ENCODE results near the gene MAPK9.

The MAPK9 gene

DNA sequence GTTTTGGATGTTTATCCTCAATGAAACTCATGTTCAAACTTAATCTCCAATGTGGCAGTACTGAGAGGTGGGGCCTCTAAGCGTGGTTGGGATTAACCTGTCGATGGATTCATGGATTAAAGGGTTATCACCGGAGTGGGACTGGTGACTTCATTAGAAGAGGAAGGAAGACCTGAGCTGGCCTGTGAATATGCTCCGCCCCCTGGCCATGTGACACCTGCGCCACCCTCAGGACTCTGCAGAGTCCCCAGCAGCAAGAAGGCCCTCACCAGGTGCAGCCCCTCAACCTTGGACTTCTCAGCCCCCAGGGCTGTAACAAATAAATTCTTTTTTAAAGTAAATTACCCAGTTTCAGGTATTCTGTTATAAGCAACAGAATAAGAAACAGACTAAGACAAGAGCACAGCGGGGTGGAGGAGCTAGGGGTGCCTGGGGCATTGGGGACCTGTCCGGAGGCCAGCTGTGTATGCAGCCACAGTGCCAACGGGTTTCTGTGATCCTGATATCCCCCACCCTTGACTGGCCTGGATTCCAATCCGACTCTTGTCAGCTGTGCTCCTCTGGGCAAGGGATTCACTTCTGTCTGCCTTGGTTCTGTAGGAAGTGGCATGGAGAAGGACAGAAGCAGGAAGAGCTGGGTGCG, 3.2 kb upstream of the MAPK9 start:
- no peak for DNase-seq (ENCODE audit: low spot score)

DNA sequence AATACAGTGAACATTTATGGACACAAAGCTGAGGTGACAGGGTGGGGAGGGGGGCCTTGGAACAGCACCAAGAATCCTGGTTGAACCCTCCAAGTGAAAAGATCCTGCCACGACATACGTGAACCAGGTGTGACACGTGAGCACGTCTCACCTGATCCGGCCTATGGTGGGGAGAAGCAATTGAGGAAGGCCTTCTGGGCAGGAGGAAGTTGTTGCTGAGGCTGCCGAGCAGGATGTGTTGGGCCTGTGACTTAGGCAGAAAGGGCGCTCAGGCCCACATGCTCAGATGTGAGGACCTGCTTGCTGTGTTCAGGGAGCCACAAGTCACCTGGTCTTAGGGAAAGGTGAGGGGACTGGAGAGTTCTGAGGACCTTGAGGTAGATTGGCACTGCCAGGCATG, 2.5 kb upstream of the MAPK9 start:
- no peak for DNase-seq (ENCODE audit: low spot score)

DNA sequence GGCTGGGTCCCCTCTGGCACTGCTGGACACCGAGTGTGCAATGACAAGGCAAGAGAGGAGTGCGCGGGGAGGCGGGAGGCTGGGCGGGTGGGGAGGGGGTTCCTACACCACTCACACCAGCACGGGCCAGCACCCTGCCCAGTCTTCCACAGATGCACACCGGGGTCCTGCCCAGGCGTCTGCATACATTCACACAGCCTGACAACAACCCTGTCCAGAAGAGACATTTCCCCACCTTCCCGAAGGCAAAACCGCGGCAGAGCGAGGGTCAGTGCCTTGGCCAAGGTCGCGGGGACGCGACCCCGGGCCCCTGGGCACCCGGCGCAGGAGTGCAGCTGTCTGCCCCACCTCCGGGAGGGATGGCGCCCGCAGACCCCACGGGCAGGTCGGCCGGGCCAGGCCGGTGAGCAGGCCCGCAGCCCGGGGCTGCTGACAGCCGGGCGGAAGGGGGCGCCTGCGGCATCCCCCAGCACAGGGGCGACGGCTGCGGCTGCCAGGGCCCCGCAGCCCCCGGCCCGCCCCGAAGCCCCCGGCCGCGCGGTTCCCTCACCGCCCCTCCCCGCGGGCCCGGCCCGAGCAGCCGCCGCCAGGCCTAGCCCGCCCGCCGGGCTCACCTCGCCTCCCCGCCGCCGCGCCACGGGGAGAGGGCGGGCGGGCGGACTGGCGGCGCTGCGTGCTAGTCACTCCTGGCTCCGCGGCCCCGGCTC, 496 bp downstream of the MAPK9 start:
- no peak for DNase-seq (ENCODE audit: low spot score)

- DNase-seq (ENCODE audit: low spot score): no peak
Measured at GRCh38 chr5:180290568-180291233, 1.2 kb downstream of the MAPK9 start.

DNA sequence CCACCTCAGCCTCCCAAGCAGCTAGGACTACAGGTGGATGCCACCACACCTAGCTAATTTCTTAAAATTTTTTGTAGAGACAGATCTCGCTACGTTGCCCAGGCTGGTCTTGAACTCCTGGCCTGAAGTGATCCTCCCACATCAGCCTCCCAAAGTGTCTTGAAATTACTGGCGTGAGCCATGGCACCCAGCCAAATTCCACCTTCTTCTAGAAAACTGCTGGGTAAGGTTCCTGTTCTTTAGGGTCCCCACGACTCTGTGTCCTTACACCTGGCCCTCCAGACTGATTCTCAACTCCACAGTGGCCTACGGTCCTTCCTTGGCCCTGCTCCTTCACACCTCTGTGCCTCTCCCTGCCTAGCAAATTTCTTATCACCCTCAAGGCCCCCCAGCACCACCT, 1.9 kb downstream of the MAPK9 start:
- no peak for DNase-seq (ENCODE audit: low spot score)

DNA sequence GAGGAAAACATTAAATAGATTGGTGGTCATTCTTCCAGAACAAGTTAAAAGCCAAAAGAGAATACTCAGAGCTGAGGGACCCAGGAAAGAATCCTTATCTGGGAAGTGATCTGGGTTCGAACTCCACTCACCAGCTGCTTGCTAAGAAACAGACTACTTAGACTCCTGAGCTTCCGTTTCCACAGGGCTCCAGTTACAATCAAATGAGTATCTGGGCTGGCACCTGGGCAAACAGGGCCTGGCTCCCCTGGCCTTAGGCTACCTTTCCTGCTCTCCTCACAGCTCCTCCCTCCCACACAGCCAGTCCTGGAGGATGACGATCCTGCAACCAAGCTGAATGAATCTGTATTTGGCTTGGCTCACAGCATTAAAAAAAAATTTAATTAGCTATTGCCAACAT, 2.5 kb downstream of the MAPK9 start:
- DNase-seq (ENCODE audit: low spot score): no peak

DNA sequence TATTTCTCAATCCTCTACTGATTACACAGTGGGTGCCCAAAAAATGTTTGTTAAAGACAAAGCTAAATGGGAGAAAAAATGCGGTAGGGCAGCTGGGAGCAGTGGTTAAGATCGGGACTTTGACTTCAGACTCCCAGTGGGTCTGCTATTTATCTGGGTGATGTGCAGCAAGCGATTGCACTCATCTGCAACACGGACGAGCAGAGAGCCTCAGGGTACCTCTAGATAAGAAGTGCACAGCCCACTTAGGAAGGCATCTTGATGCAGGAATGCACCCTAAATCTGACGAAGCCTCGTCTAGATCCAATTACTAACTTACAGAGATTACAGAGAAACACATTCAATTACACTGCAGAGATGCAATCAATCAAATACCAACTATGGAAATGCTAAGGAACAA, 4.0 kb downstream of the MAPK9 start:
- no peak for DNase-seq (ENCODE audit: low spot score)

DNA sequence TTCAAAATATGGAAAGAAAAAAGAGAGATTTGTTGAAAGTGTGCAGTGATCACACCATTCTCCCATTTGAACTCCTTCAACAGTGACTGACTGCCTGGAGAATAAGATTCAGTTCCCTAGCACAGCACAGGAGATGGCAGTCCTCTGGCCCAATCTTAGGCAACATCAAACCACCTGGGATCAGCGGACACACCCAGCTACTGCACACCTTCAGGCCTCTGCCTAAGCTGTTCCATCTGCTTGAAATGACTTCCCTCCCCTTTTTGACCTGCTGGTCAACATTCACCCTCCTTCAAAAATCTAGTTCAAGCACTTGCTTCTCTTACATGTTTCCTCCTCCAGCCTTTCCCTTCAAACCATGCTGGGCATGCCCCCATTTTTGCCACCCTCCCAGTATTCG, 4.5 kb downstream of the MAPK9 start:
- no peak for DNase-seq (ENCODE audit: low spot score)

- DNase-seq (ENCODE audit: low spot score): peak; percentile 74
Measured at GRCh38 chr5:180284149-180284548, 7.7 kb downstream of the MAPK9 start.

GRCh38 chr5:180283026-180283615, 8.8 kb downstream of the MAPK9 start:
- no peak for DNase-seq (ENCODE audit: low spot score)

- DNase-seq (ENCODE audit: low spot score): no peak
Measured at GRCh38 chr5:180282281-180282680, 9.6 kb downstream of the MAPK9 start.

DNA sequence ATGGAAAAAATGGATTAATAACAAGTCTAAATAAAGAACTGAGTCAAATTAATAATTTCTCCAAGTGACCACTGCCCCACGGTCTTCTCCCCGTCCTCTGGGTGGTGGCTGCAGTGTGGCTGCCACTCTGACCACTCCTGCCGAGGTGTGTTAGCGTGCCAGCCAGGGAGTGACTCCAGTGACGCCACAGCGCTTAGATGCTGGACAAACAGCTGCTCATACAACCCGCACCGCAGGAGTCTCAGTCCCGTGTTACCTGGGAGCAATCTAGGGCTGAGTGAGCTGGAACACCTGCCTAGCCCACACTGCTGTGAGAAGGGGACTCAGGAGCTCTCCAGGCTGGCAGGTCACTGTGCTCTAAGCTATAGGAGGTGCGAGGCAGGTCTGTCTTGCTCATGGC, 10.2 kb downstream of the MAPK9 start:
- no peak for DNase-seq (ENCODE audit: low spot score)

DNA sequence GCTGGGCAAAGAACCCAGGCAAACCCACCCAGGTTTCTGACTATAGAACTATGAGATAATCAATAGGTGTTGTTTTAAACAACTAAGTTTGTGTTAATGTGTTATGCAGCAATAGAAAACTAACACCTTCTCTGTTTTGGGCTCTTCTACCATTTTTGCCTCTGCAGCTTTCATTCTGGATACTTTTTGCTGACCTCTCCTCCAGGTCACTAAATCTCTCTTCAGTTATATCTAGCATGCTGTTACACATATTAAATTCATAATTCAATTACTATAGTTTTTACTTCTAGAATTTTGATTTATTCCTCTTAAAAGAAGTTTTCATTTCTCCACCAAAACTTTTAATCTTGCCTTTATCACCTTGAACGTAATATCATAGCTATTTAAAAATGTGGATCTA, 17.2 kb downstream of the MAPK9 start:
- DNase-seq (ENCODE audit: low spot score): no peak

DNA sequence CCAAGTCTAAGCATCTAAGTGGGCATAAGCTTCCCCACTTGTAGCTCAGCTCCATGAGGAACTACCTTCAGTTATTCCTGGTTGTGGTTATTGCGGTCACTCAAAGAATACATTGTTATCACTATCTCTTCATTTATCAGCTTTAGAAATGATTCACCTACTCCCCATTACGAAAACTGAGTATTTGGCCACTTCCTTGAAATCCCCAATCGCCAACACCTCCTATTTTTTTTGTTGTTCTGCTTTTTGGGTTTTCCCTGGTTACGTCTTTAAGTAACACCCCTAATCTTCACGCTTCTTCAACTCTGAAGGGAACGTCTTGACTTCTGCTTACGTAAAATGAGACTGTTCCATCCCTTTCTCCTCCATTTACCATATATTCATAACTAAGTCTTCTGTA, 20.7 kb downstream of the MAPK9 start:
- no peak for DNase-seq (ENCODE audit: low spot score)

GRCh38 chr5:180259260-180259611, 32.6 kb downstream of the MAPK9 start:
- no peak for DNase-seq (ENCODE audit: low spot score)

GRCh38 chr5:180253036-180253824, 38.7 kb downstream of the MAPK9 start:
- DNase-seq (ENCODE audit: low spot score): no peak

DNA sequence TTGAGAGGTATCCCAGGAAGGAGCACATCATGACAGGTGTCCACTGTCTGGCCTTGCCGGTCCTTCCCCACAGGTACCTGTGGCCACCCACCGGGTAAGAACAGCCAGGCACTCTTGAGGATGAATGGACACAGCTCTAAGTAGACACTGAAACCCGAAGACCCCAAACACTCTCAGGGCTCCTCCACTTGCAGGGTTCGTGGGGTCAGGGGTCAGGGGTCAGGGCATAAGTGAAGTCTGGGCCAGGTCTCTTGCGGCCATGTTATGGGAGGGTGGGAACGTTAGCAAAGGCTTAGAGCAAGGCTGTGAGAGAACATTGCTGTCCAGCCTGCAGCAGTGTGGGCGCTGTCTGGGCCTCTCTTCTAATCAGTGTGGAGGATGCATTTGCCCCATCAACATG, 40.0 kb downstream of the MAPK9 start:
- DNase-seq (ENCODE audit: low spot score): peak; percentile 4

DNA sequence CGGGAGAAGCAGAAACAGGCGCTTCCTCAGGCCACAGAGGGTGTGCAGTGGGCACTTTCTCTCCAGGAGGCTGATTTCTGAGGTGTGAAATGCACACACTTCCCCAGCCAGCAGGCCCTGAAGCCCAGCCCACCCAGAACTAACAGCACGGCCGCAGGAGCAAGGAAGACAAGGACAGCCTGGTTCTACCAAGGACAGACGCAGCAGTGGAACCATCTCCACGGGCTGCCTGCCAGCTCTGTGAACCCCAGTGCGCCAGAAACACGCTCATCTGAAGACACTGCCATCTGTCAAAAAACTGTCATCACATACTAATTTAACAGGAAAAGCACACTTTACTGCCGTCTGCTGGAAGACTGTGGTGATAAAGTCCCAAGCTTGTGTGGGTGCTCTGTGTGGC, 40.7 kb downstream of the MAPK9 start:
- DNase-seq (ENCODE audit: low spot score): peak; percentile 96

- no peak for DNase-seq (ENCODE audit: low spot score)
Measured at GRCh38 chr5:180250329-180250728, 41.6 kb downstream of the MAPK9 start.

DNA sequence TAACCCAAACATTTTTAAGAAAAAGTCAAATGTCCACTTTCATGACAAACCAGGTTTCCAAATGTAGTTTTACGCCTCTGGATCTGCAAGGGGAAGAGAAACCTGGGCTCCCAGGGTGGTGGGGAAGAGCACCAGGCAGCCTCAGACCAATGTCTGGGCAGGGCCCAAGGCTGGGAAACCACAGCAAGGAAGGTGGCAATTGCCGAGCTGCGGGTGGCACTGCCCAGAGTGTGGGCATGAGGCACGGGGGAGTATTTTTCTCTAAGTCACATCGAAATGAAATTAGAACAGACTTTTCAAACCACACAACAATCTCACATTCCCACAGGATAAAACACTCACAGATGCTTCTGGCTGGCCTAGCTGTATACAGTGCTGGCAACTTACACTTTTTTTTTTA, 50.3 kb downstream of the MAPK9 start:
- DNase-seq (ENCODE audit: low spot score): no peak

DNA sequence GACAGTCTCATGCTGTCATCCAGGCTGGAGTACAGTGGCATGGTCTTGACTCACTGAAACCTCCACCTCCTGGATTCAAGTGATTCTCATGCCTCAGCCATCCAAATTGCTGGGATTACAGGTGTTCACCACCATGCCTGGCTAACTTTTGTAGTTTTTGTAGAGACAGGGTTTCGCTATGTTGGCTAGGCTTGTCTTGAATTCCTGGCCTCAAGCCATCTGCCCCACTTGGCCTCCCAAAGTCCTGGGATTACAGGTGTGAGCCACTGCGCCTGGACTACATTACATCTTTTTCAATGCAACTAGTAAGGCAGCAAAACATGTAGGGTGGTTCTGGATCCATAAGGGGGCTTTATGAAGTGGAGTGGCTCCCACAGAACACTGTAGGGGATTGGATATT, 53.3 kb downstream of the MAPK9 start:
- DNase-seq (ENCODE audit: low spot score): no peak

DNA sequence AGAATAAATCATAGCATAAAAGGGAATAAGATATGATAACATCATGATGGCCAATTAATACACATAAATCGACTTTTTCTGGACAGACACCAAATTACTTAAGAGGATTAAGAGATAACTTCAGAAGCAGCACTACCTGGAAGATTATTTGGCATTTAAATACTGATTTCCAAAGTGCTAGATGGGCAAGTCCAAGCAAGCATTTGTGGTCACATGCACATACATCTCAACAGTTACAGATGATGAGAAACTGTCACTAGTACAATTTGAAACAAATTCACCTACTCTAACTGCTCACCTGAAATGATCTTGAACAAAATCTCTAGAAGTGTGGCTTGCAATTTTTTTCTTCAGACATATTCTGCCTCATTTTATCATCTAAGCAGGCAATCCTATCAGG, 56.0 kb downstream of the MAPK9 start:
- DNase-seq (ENCODE audit: low spot score): no peak

All from cerebellar cortex (tissue), 1 donor.